LNCaP clone FGC (cell line): ENCODE data around the gene DLGAP1.

Source experiments
- DNase-seq: peaks from one replicate; pipeline ENCODE4 v3.0.0-alpha.2; 2011; ENCODE audit warnings: low read depth
- H3K4me3 ChIP-seq: 2 replicates; pipeline ENCODE4 v1.5.1; 2011; ENCODE audit warnings: mild to moderate bottlenecking, low read depth, low read length, control low read depth
- CTCF ChIP-seq: IDR thresholded peaks from 2 replicates; pipeline ENCODE4 v1.5.1; 2012; ENCODE audit warnings: mild to moderate bottlenecking; ENCODE audit not compliant: control insufficient read depth, insufficient read depth; ENCODE audit errors: extremely low read depth

Gene DLGAP1

GRCh38 chr18:3798032-3798431 is 657.1 kb downstream of the DLGAP1 start:
- no peak for DNase-seq
- H3K4me3 ChIP-seq: no peak overlapping the region
- no peak for TF ChIP-seq CTCF

GRCh38 chr18:3796434-3796833 is 658.7 kb downstream of the DLGAP1 start:
- no peak for DNase-seq
- H3K4me3 ChIP-seq: no peak overlapping the region
- no peak for TF ChIP-seq CTCF

- TF ChIP-seq CTCF: no peak
- H3K4me3 ChIP-seq: no peak overlapping the region
- no peak for DNase-seq
Observed at GRCh38 chr18:3794537-3795348, 660.4 kb downstream of the DLGAP1 start.

- TF ChIP-seq CTCF: no peak
- DNase-seq: no peak
- no peak overlapping the region for H3K4me3 ChIP-seq
Observed at GRCh38 chr18:3793545-3793944, 661.6 kb downstream of the DLGAP1 start.

GRCh38 chr18:3793111-3793510 is 662.0 kb downstream of the DLGAP1 start:
- no peak overlapping the region for H3K4me3 ChIP-seq
- TF ChIP-seq CTCF: no peak
- no peak for DNase-seq

GRCh38 chr18:3792711-3793110 is 662.4 kb downstream of the DLGAP1 start:
- no peak for DNase-seq
- H3K4me3 ChIP-seq: no peak overlapping the region
- no peak for TF ChIP-seq CTCF

GRCh38 chr18:3791238-3791637 is 663.9 kb downstream of the DLGAP1 start:
- H3K4me3 ChIP-seq: no peak overlapping the region
- DNase-seq: no peak
- no peak for TF ChIP-seq CTCF
